Measurements from ENCODE around the gene PHF2. TPM values are rescaled to one million over a fixed set of nuclear protein-coding genes. Genes with fewer than 3 reads are reported as not detected.

Gene PHF2
- total and polyA plus RNA-seq, 2 of the 8 experiments (the other 6 are each of a cell fraction or from before 2014, with no cell fraction given), result 3.4 to 9.4 TPM

DNA sequence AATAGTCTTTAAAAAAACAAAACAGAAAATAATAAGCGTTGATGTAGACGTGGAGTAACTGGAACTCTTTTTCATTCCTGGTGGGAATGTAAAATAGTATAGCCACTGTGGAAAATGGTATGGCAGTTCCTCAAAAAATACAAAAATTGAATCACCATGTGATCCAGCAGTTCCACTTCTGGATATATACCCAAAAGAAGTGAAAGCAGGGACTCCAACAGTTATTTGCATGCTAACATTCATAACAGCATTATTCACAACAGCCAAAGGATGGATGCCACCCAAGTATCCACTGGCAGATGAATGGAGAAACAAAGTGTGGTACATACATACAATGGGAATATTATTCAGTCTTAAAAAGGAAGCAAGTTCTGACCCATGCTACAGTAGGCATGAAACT is 4.2 kb upstream of the PHF2 start (continued):
- TF ChIP-seq SRF (IDR thresholded peaks at IDR 0.05; ENCODE audit: low read depth, low read length), result no peak
- TF ChIP-seq KDM5A (IDR thresholded peaks at IDR 0.05; ENCODE audit: low read length), result no peak

Measured in H1 (cell line).